Raji (cell line): ENCODE measurements around the gene DLG1.

Source experiments
- POLR2A ChIP-seq: IDR thresholded peaks from 2 replicates; pipeline ENCODE4 v1.6.1; 2011; ENCODE audit warnings: low read depth, low read length, control low read depth; ENCODE audit not compliant: insufficient read depth

Gene DLG1

DNA sequence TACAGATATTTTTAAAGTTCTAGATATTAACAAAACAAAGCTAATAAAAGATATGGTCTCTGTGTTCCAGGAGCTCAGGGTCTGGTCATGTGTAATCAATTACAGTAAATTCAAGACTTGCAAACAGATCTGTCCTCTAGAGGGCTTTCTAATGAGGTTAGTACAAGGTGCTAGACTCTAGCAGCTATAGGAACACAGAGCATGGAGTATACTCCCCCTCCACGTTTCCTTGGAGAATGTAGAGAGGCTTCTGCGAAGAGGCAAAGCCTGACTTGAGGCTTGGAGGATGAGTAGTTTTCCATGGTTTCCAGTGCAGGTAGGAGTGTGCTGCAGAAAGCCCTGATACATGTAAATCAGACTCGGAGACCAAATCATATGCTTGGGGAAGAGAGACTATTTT is 32.7 kb upstream of the DLG1 start:
- TF ChIP-seq POLR2A, result no peak

GRCh38 chr3:197329382-197329781 is 31.0 kb upstream of the DLG1 start:
- TF ChIP-seq POLR2A, result no peak

GRCh38 chr3:197328198-197328597 is 29.8 kb upstream of the DLG1 start:
- TF ChIP-seq POLR2A, result no peak

DNA sequence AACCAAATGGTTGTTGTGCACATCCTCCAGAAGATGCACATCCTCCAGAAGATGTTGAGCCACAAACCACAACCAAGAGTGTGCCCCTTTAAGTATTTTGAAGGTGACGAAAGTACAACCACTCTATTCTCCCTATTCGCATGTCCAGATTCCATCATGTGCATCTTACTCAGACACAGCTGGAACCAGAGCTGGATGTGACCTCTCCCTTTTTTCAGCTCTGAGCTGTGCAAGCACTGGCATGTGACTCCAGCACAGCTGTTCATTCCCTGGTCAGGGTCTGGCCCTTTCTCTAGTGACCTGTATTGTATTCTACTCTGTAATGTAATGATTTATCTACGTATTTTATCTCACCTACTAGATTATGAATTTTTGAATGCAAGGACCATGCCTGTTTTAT is 29.3 kb upstream of the DLG1 start:
- TF ChIP-seq POLR2A, result no peak

DNA sequence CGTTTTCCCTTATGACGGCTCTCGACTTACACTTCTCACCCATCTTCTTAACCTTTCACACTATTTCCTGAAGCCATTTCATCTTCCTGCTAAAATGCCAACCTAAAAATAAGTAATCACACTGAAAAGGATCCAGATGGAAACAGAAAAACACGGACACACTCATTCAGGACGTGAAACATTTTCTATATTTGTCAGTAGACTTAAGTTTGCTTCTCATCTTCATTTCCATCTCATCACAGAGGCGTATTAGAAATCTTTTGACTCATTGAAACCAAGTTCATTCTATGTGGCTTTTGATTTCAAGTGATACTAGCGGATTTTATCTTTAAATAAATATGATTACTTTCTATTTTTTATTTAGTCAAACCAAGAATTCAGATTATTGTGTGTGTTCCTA is 27.4 kb upstream of the DLG1 start:
- no peak for TF ChIP-seq POLR2A

DNA sequence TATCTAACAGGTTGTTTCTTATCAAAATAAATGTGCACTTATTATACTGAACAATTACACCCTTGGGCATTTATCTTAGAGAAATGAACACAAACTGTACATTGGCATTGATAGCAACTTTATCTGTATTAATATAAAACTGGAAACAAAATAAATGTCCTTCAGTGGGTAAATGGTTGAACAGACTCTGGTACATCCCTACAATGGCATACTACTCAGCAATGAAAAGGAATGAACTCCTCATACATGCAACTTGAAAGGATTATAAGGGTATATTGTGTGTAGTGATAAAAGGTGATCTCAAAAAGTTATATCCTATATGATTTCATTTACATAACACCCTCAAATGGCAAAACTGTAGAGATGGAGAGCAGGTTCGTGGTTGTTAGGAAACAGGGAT is 23.7 kb upstream of the DLG1 start:
- no peak for TF ChIP-seq POLR2A

DNA sequence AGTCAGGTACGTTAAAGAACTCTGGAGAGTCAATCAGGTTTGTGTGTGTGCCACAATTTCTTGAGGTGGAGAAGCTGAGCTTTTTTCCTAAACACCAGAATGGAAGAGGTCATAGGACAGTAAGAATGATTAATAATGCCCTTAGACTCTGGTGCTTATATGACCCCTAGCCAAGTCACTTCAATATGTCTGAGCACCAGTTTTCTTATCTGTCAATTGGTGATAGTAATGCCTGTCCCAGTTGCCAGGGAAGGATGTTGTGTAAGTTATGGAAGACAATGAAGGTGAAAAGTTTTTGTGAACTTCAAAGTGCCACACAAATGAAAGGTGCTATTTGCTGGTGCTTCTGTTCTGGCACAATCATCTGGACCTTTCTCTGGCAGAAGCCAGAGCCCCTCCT is 22.2 kb upstream of the DLG1 start:
- TF ChIP-seq POLR2A, result no peak

- no peak for TF ChIP-seq POLR2A
These were observed 19.0 kb upstream of the DLG1 start for GRCh38 chr3:197317250-197317963.

DNA sequence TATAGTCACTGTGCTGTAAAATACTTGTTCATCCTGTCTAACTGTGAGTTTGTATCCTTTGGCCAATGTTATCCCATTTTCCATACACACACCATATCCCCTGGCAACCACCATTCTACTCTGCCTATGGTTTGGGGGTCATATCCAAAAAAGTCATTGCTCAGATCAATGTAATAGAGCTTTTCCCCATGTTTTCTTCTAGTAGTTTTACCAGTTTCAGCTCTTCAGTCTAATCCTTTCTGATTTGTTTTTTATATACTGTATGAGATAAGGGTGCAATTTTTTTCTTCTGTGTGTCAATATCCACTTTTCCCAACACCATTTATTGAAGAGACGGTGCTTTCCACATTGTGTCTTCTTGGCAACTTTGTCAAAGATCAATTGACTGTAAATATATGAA is 14.0 kb upstream of the DLG1 start:
- no peak for TF ChIP-seq POLR2A

DNA sequence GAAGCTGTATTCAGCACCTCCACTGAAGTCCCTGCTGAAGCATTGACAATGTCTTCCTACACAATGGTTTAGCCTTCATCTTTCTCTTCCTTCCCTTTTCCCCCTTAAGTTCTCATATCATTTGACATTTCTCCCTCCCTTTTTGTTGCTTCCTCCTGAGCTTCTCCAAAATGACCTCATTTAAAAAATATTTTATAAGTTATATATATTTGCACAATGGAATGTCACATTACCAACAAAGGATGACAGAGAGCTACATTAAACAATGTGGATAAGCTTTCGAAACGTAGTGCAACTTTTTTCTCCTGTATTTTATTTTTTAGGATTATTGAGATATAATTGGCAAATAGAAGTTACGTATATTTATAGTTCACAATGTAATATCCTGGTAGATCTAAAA is 13.2 kb upstream of the DLG1 start:
- no peak for TF ChIP-seq POLR2A

DNA sequence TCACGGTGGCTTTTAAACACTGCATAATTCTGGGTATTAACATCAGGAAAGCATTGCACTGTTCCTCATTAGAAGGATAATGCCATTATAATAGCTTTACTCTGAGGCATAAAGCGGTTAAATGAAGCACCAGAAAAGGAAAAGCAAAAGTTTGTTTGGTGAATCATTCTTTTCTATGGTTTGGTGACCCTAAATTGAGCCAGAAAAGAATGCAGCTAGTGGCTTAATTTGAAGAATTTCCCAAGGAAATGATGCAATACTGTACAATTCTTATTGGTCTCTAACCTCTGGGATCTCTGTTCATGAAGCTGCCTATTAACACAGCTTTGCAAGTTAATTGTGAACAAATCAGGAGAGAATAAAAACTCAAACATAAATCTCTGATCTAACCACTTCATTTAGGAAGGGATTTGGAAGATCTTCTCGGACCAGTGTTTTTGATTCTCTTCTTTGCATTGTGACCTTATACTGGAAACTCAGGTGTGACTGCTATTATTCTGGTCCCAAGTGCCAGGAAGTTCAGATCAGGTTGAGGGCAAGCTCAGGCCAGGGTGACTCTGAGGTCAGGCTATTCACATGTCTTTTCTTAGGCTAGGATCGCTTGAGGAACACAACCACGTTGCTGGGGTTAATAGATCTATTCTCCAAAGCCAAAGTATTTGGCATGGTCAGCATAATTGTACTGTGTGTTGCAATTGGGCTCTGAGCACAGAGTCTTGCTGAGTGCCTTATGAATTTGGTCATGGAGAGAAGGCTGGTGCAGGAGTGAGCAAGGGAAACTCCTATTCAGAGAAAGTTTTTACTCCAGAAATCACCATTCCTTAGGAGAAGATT is 11.3 kb upstream of the DLG1 start:
- no peak for TF ChIP-seq POLR2A

DNA sequence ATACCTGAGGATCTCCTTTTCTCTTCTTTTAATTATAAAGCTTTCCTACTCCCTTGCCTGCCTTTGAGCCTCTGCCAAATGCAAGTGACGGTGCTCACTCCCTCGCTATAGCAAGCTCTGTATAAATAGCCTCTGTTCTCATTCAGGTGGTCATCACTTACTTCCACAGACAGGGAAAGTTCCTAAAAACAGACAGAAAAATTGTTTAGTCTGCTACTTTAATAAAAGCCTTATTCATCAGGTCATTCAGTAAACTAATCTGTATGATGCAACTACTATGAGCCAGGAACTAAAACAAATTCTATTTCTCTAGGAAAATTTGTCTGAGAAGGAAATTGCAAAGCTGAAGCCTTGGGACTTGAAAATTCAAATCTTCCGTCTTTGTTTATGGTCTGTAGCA is 10.2 kb upstream of the DLG1 start:
- no peak for TF ChIP-seq POLR2A

DNA sequence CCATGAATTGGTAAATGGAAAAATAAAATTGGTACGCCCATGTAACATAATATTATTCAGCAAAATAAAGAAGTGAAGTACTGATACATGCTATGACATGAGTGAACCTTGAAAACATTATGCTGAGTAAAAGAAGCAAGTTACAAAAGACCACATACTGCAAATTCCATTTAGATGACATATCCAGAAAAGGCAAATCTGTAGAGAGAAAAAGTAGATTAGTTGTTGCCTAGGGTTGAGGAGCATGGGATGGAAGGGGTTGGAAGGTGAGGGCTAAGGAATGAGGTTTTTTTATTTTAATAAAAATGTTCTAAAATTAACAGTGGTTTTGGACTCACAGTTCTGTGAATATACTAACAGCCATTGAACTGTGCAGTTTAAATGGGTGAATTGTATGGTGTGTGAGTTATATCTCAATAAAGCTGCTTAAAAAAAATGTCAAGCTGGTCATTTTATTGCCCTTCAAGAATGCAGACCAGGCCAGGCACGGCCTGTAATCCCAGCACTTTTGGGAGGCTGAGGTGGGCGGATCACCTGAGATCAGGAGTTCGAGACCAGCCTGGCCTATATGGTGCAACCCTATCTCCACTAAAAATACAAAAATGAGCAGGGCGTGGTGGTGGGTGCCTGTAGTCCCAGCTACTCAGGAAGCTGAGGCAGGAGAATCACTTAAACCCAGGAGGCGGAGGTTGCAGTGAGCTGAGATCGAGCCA is 8.1 kb upstream of the DLG1 start:
- no peak for TF ChIP-seq POLR2A

DNA sequence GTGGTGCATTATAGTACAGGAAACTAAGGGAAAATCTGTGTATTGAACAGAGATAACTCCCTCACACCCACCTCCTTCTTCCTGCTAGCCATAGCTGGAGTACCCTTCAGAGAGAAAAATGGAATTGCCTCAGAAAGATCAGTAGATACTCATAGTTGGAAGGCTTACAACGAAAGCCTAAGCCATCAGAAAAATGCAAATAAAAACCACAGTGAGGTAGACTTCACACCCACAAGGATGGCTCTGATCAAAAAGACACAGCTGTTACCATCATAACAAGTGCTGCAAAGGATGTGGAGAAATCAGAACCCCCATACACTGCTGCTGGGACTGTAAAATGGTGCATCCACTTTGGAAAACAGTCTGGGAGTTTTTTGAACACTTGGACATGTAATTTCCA is 7.4 kb upstream of the DLG1 start:
- TF ChIP-seq POLR2A, result no peak

- no peak for TF ChIP-seq POLR2A
These were observed 5.0 kb upstream of the DLG1 start for GRCh38 chr3:197303452-197303851.

DNA sequence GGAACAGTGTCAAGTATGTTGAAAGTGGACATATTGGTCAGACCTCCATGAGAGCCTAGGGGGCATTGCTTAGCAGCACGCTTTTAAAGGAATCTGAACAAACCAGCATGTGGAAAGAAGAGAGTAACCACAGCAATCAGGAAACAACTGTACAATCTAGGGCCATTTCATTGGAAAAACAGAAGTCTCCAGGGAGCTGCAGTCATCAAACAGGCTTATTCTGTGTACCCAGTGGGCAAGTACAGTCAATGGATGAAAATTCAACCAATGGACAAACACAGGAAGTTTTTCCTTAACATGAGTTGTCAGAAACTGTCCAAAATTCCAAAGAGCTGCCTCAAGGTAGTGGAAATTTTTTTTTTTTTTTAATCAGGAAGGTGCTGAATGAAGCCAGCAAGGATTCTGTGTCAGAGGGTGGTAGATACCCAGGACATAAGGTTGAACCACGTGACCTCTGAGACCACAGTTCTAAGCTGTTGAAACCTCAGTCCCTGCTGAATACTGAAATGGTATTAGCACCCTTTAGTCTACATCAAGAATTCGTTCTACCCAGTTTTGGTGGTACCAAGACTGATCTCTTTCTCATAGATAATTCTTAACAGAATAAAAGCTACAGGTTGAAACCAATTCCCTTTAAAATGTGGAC is 4.4 kb upstream of the DLG1 start:
- TF ChIP-seq POLR2A, result no peak

DNA sequence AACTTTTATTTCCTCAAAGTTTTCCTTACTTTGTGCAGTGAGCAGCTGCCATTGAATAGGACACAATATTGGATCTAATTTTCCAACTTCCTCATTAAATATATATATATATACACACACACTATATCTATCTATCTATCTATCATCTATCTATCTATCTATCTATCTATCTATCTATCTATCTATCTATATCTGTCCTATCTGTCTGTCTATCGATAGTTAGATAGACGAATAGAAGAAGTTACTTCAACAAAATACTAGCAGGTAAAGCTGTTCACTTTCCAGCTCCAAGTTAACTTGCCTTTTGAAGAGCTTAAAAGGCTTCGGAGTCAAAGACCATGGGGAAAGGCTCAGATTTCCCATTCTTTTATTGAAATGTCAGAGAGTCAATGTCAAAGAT is 3.6 kb upstream of the DLG1 start:
- no peak for TF ChIP-seq POLR2A
